Measurements from ENCODE around the gene FSTL1.

The FSTL1 gene

DNA sequence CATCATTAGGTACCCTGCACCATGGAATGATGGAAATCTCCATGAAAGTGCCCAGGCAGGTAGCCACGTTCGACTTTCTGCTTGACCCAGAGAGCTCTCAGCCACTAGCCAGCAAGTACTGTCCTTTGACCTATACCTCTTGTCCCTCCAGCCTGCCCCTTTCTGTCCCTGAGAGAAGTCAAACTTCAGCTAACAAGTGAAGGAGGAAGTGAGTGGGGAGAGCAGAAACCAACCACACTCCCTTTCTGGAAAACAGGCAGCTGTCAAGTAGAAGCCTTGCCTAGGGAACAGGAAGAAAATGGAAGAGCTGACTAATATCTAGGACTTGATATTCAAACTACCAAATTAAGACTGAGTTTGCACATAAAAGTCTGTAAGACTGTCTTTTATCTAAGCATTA, 30.3 kb upstream of the FSTL1 start:
- Histone ChIP-seq H3K4me1 (ENCODE audit: insufficient read depth, low read length, severe bottlenecking) (no peaks in the 10 kb centered on the region), H3K4me2 (ENCODE audit: low read length) (no peak overlapping the region), H3K27me3 (ENCODE audit: insufficient read depth, low read length) (no peaks in the 10 kb centered on the region), H2AFZ (ENCODE audit: low read length) (no peak overlapping the region), H3K9me3 (ENCODE audit: low read length) (no peaks in the 10 kb centered on the region), H4K20me1 (ENCODE audit: insufficient read depth, low read length) (no peaks in the 10 kb centered on the region), H3K9ac (ENCODE audit: low read length) (no peak overlapping the region), H3F3A (ENCODE audit: insufficient read depth, low read length) (no peaks in the 10 kb centered on the region), H3K27ac (ENCODE audit: low read depth, low read length, poor library complexity, severe bottlenecking) (no peak overlapping the region), H3K79me2 (ENCODE audit: insufficient read depth, low read length) (no peaks in the 10 kb centered on the region), H3K9me2 (ENCODE audit: low read depth, low read length) (no peaks in the 10 kb centered on the region), H3K36me3 (ENCODE audit: insufficient read depth, low read length) (no peaks in the 10 kb centered on the region), H3K4me3 (ENCODE audit: low read depth, low read length, poor library complexity, severe bottlenecking) (no peak overlapping the region)
- TF ChIP-seq EZH2 (IDR thresholded peaks at IDR 0.05; ENCODE audit: borderline replicate concordance, low read length): no peak

GRCh38 chr3:120477781-120478180, 27.0 kb upstream of the FSTL1 start:
- H3K79me2 ChIP-seq (ENCODE audit: insufficient read depth, low read length): no peaks in the 10 kb centered on the region
- H3K9me2 ChIP-seq (ENCODE audit: low read depth, low read length): no peaks in the 10 kb centered on the region
- H3K4me3 ChIP-seq (ENCODE audit: low read depth, low read length, poor library complexity, severe bottlenecking): no peak overlapping the region
- H3K27me3 ChIP-seq (ENCODE audit: insufficient read depth, low read length): no peaks in the 10 kb centered on the region
- no peaks in the 10 kb centered on the region for H3F3A ChIP-seq (ENCODE audit: insufficient read depth, low read length)
- no peaks in the 10 kb centered on the region for H3K9me3 ChIP-seq (ENCODE audit: low read length)
- H3K4me2 ChIP-seq (ENCODE audit: low read length): no peak overlapping the region
- TF ChIP-seq EZH2 (IDR thresholded peaks at IDR 0.05; ENCODE audit: borderline replicate concordance, low read length): no peak
- TF ChIP-seq CTCF (IDR thresholded peaks at IDR 0.05; ENCODE audit: low read length): no peak
- no peak overlapping the region for H3K27ac ChIP-seq (ENCODE audit: low read depth, low read length, poor library complexity, severe bottlenecking)
- no peaks in the 10 kb centered on the region for H3K4me1 ChIP-seq (ENCODE audit: insufficient read depth, low read length, severe bottlenecking)
- no peaks in the 10 kb centered on the region for H3K36me3 ChIP-seq (ENCODE audit: insufficient read depth, low read length)
- H3K9ac ChIP-seq (ENCODE audit: low read length): no peak overlapping the region
- no peaks in the 10 kb centered on the region for H4K20me1 ChIP-seq (ENCODE audit: insufficient read depth, low read length)
- no peak overlapping the region for H2AFZ ChIP-seq (ENCODE audit: low read length)

GRCh38 chr3:120475722-120476377, 25.1 kb upstream of the FSTL1 start:
- Histone ChIP-seq H3K36me3 (ENCODE audit: insufficient read depth, low read length) (no peaks in the 10 kb centered on the region), H3K9me3 (ENCODE audit: low read length) (no peaks in the 10 kb centered on the region), H3K27ac (ENCODE audit: low read depth, low read length, poor library complexity, severe bottlenecking) (no peak overlapping the region), H3K9me2 (ENCODE audit: low read depth, low read length) (no peaks in the 10 kb centered on the region), H3F3A (ENCODE audit: insufficient read depth, low read length) (no peaks in the 10 kb centered on the region), H3K4me3 (ENCODE audit: low read depth, low read length, poor library complexity, severe bottlenecking) (no peak overlapping the region), H3K9ac (ENCODE audit: low read length) (no peak overlapping the region), H4K20me1 (ENCODE audit: insufficient read depth, low read length) (no peaks in the 10 kb centered on the region), H3K4me1 (ENCODE audit: insufficient read depth, low read length, severe bottlenecking) (no peaks in the 10 kb centered on the region), H3K79me2 (ENCODE audit: insufficient read depth, low read length) (no peaks in the 10 kb centered on the region), H3K4me2 (ENCODE audit: low read length) (no peak overlapping the region), H3K27me3 (ENCODE audit: insufficient read depth, low read length) (no peaks in the 10 kb centered on the region), H2AFZ (ENCODE audit: low read length) (no peak overlapping the region)
- no peak for TF ChIP-seq EZH2 (IDR thresholded peaks at IDR 0.05; ENCODE audit: borderline replicate concordance, low read length)
- TF ChIP-seq CTCF (IDR thresholded peaks at IDR 0.05; ENCODE audit: low read length): no peak

All from OCI-LY1 (cell line).